Liver (tissue), 9 donors: ENCODE measurements around the gene GAL. TPM values are rescaled to one million over a fixed set of nuclear protein-coding genes. Genes with fewer than 3 reads are reported as not detected.

Experiments
- DNase-seq: peaks from one replicate; pipeline ENCODE4 v3.0.0-alpha.2; 2017; ENCODE audit warnings: low spot score
- H3K27ac ChIP-seq, 2 donors: one replicate each; pipeline ENCODE4 v1.7.0; 2013; ENCODE audit warnings: inconsistent platforms in 2 of 2, low read length in 2 of 2, control low read depth in 1 of 2, low read depth in 1 of 2, mild to moderate bottlenecking in 1 of 2
- H3K27me3 ChIP-seq, 4 donors: one replicate each; pipeline versions ENCODE4 v1.6.1 to v1.7.0; 2013; ENCODE audit warnings: low read length in 3 of 4, inconsistent platforms in 1 of 4, mild to moderate bottlenecking in 1 of 4, moderate library complexity in 1 of 4; ENCODE audit not compliant: control insufficient read depth in 4 of 4, insufficient read depth in 4 of 4
- H3K36me3 ChIP-seq, 4 donors: one replicate each; pipeline versions ENCODE4 v1.6.1 to v1.7.0; 2013; ENCODE audit warnings: low read length in 3 of 4, mild to moderate bottlenecking in 3 of 4, low read depth in 1 of 4, moderate library complexity in 1 of 4; ENCODE audit not compliant: control insufficient read depth in 4 of 4, insufficient read depth in 3 of 4
- H3K4me1 ChIP-seq, 4 donors: one replicate each; pipeline versions ENCODE4 v1.6.1 to v1.7.0; 2013; ENCODE audit warnings: low read length in 3 of 4, mild to moderate bottlenecking in 3 of 4, moderate library complexity in 1 of 4; ENCODE audit not compliant: control insufficient read depth in 4 of 4, insufficient read depth in 4 of 4
- H3K4me3 ChIP-seq, 3 donors: one replicate each; pipeline versions ENCODE4 v1.6.1 to v1.7.0; 2013; ENCODE audit warnings: low read length in 3 of 3, control low read depth in 1 of 3, low read depth in 1 of 3, mild to moderate bottlenecking in 1 of 3
- H3K9ac ChIP-seq, 2 donors: one replicate each; pipeline ENCODE4 v1.7.0; 2013; ENCODE audit warnings: low read length in 2 of 2, mild to moderate bottlenecking in 2 of 2, moderate library complexity in 2 of 2, control low read depth in 1 of 2, low read depth in 1 of 2
- H3K9me3 ChIP-seq, 4 donors: one replicate each; pipeline versions ENCODE4 v1.6.1 to v1.7.0; 2013; ENCODE audit warnings: low read length in 3 of 4; ENCODE audit not compliant: control insufficient read depth in 4 of 4
- CTCF ChIP-seq: fragments of 150-350 bp; IDR thresholded peaks from 2 replicates; pipeline ENCODE4 v1.5.1; 2017; ENCODE audit warnings: improper control_type of control experiment, low read depth, low read length; ENCODE audit not compliant: missing input control
- JUND ChIP-seq, 2 donors: IDR thresholded peaks; 2 replicates each; pipeline ENCODE4 v1.6.1; 2016; ENCODE audit warnings: antibody characterized with exemption in 2 of 2
- MAX ChIP-seq: IDR thresholded peaks from 2 replicates; pipeline ENCODE4 v1.6.1; 2016; ENCODE audit warnings: antibody characterized with exemption
- NR2F2 ChIP-seq: IDR thresholded peaks from 2 replicates; pipeline ENCODE4 v1.6.1; 2016; ENCODE audit warnings: antibody characterized with exemption
- REST ChIP-seq: IDR thresholded peaks from 2 replicates; pipeline ENCODE4 v1.6.1; 2016; ENCODE audit warnings: antibody characterized with exemption, mild to moderate bottlenecking
- YY1 ChIP-seq: IDR thresholded peaks from 2 replicates; pipeline ENCODE4 v1.6.1; 2016; ENCODE audit warnings: antibody characterized with exemption, mild to moderate bottlenecking
- ZBTB33 ChIP-seq: IDR thresholded peaks from 2 replicates; pipeline ENCODE4 v1.6.1; 2016; ENCODE audit warnings: antibody characterized with exemption
- WGBS: extraction: QIAGEN DNeasy Blood & Tissue Kit; methylation state at CpG from one replicate; pipeline ENCODE4 v1.1.7; 2013; 5-methylcytosine and 5-hydroxymethylcytosine counted together
- polyA plus RNA-seq, 2 donors: library from polyadenylated mRNA; stranded (reverse) in 1 of 2; unstranded in 1 of 2; fragments of 200-250 nt in 1 of 2; fragments of >200 nt in 1 of 2; fragmentation: Nextera tagmentation in 1 of 2; extraction: Ambion mirVana in 1 of 2; gene quantifications; one replicate each; pipeline versions ENCODE4 v1.2.1 to v1.2.3, GENCODE V29; 2013 to 2015
- total RNA-seq, 2 donors: library from RNA; depleted of rRNA; stranded (reverse); fragments of >200 nt; gene quantifications; one replicate each; pipeline ENCODE4 v1.2.3, GENCODE V29; 2014
- donor health status: healthy.
- donor health status: healthy.
- donor health status: healthy.
- donor health status: healthy.
- donor health status: healthy.

GAL gene
- total and polyA plus RNA-seq, 4 donors, result 0.47 TPM; not detected in 3

- H3K36me3 ChIP-seq, result no peaks in the 10 kb centered on the region
- no peak overlapping the region for H3K9ac ChIP-seq
- H3K4me3 ChIP-seq, result no peak overlapping the region
- TF ChIP-seq MAX, result no peak
- no peaks in the 10 kb centered on the region for H3K4me1 ChIP-seq
- no peak overlapping the region for H3K27ac ChIP-seq
- H3K27me3 ChIP-seq, result no peaks in the 10 kb centered on the region
- WGBS, result 89% methylated on average over 7 of the region's 7 CpGs
- no peak for DNase-seq
- H3K9me3 ChIP-seq, result no peaks in the 10 kb centered on the region
Observed at GRCh38 chr11:68734111-68734510, 49.8 kb downstream of the GAL start.

GRCh38 chr11:68735125-68735524 is 50.8 kb downstream of the GAL start:
- H3K4me1 ChIP-seq, result no peaks in the 10 kb centered on the region
- no peak for TF ChIP-seq NR2F2
- no peak for TF ChIP-seq MAX
- TF ChIP-seq REST, result no peak
- no peak for TF ChIP-seq JUND (IDR thresholded peaks at IDR 0.05)
- TF ChIP-seq ZBTB33, result no peak
- no peak for TF ChIP-seq YY1
- TF ChIP-seq CTCF, result no peak
- H3K27ac ChIP-seq, result no peak overlapping the region
- no peak overlapping the region for H3K9ac ChIP-seq
- H3K27me3 ChIP-seq, result no peaks in the 10 kb centered on the region
- no peaks in the 10 kb centered on the region for H3K9me3 ChIP-seq
- DNase-seq, result no peak
- no peak overlapping the region for H3K4me3 ChIP-seq
- WGBS, result 71% methylated on average over 6 of the region's 6 CpGs
- H3K36me3 ChIP-seq, result no peaks in the 10 kb centered on the region

GRCh38 chr11:68735646-68736045 is 51.3 kb downstream of the GAL start:
- Histone ChIP-seq H3K36me3 (no peaks in the 10 kb centered on the region), H3K27me3 (no peaks in the 10 kb centered on the region), H3K4me1 (no peaks in the 10 kb centered on the region), H3K9ac (no peak overlapping the region), H3K9me3 (no peaks in the 10 kb centered on the region), H3K4me3 (no peak overlapping the region), H3K27ac (no peak overlapping the region)
- TF ChIP-seq YY1, result no peak
- 88% methylated on average over 6 of the region's 6 CpGs for WGBS
- no peak for DNase-seq

Other genes starting within 250 kb of the GAL start
- gene PPP6R3, start 223.8 kb upstream of the GAL start, total RNA-seq, result 100 to 1,000 TPM in 1 of 2 donors, 10 to 100 TPM in 1; 84.6 to 101 TPM
- 10 to 100 TPM; 12.3 to 31.5 TPM for gene PPP6R3, start 223.8 kb upstream of the GAL start, polyA plus RNA-seq
- 1 to 10 TPM in 1 of 2 donors, under 1 TPM in 1; 0.42 to 2.5 TPM for gene TESMIN, start 67.0 kb downstream of the GAL start, total RNA-seq
- gene TESMIN, start 67.0 kb downstream of the GAL start, polyA plus RNA-seq, result under 1 TPM; 0.27 to 0.82 TPM
- 100 to 1,000 TPM in 1 of 2 donors, 10 to 100 TPM in 1; 48.0 to 232 TPM for gene CPT1A, start 157.4 kb downstream of the GAL start, total RNA-seq
- gene CPT1A, start 157.4 kb downstream of the GAL start, polyA plus RNA-seq, result 10 to 100 TPM; 17.2 to 73.9 TPM
- gene MRPL21, start 219.3 kb downstream of the GAL start, total RNA-seq, result 10 to 100 TPM; 22.3 to 22.8 TPM
- gene MRPL21, start 219.3 kb downstream of the GAL start, polyA plus RNA-seq, result 10 to 100 TPM; 48.1 to 76.8 TPM
- gene IGHMBP2, start 219.3 kb downstream of the GAL start, total RNA-seq, result 10 to 100 TPM in 1 of 2 donors, 1 to 10 TPM in 1; 6.1 to 14.0 TPM
- 1 to 10 TPM; 5.7 to 7.8 TPM for gene IGHMBP2, start 219.3 kb downstream of the GAL start, polyA plus RNA-seq